ENCODE measurements around the gene CERCAM.
A peak's percentile ranks its signal among the peaks of the same experiment; 100 is the strongest.

CERCAM gene

DNA sequence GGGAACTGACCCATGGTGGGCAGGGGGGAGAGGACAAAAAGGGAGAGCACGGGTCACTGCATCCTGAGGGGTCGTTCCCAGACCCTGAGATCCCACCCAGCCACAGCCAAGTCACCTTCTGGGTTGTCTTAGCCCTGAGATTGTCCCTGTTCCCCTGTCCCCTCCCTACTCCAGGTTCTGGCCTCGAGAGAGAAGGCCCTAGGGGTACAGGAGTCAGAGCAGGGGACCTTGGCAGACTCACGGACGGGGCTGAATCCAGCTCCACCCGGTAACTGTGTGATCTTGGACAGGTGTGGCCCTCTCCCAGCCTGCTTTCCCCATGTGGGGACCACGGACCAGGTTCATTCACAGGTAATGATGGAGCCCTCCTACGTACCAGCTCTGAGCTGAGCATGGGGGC, 11.2 kb upstream of the CERCAM start:
- H3K4me2 ChIP-seq (ENCODE audit: low read depth, low read length): no peak overlapping the region

DNA sequence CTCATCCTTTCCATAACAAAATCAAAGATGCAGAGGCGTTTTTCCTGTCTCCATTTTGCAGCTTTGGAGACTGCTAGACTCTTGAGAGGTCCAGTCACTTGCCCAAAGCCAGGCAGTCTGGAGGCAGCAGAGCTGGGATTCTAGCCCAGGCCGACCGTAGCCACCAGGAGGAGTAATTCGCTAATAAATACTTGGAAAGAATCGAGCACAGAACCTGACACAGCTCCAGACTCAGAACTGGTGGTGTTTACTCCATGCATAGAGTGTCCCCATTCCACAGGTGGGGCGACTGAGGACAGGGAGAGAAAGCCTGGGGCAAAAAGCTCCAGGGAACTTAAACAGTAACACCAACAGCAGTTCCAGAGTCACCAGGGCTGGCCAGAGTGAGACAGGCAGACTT, 10.7 kb upstream of the CERCAM start:
- Histone ChIP-seq H3K9ac (ENCODE audit: low read length) (no peak overlapping the region), H3K4me3 (ENCODE audit: low read length) (no peak overlapping the region), H3K27me3 (replicated peaks; ENCODE audit: insufficient read depth, low read length) (peaks cover 10% of the 10 kb centered on the region), H3K4me1 (ENCODE audit: low read length) (no peaks in the 10 kb centered on the region; the same call in 1 of the 2 replicates), H3K27ac (ENCODE audit: low read length) (no peak overlapping the region), H3K4me2 (ENCODE audit: low read depth, low read length) (no peak overlapping the region), H2AFZ (ENCODE audit: low read length) (no peak overlapping the region), H3K36me3 (replicated peaks; ENCODE audit: insufficient read depth, low read length) (no peaks in the 10 kb centered on the region), H3K9me2 (replicated peaks; ENCODE audit: insufficient read depth, low read length) (no peaks in the 10 kb centered on the region), H3K9me3 (replicated peaks; ENCODE audit: insufficient read depth, low read length) (no peaks in the 10 kb centered on the region), H4K20me1 (ENCODE audit: insufficient read depth, low read length) (no peaks in the 10 kb centered on the region), H3F3A (ENCODE audit: insufficient read depth, low read length) (no peaks in the 10 kb centered on the region), H3K79me2 (ENCODE audit: low read length) (no peaks in the 10 kb centered on the region)
- TF ChIP-seq CTCF (IDR thresholded peaks at IDR 0.05; ENCODE audit: low read length) (peak; percentile 18; the same call in 1 of the 2 replicates), EZH2phosphoT487 (IDR thresholded peaks at IDR 0.05; ENCODE audit: low read length) (no peak)
- no peak for DNase-seq

More for the DNA sequence above, 11.2 kb upstream of the CERCAM start:
- Histone ChIP-seq H3F3A (ENCODE audit: insufficient read depth, low read length) (no peaks in the 10 kb centered on the region), H3K9ac (ENCODE audit: low read length) (no peak overlapping the region), H3K79me2 (ENCODE audit: low read length) (no peaks in the 10 kb centered on the region), H3K9me2 (replicated peaks; ENCODE audit: insufficient read depth, low read length) (no peaks in the 10 kb centered on the region), H3K4me3 (ENCODE audit: low read length) (no peak overlapping the region), H3K27me3 (replicated peaks; ENCODE audit: insufficient read depth, low read length) (peaks cover 10% of the 10 kb centered on the region), H2AFZ (ENCODE audit: low read length) (no peak overlapping the region), H3K27ac (ENCODE audit: low read length) (no peak overlapping the region), H4K20me1 (ENCODE audit: insufficient read depth, low read length) (no peaks in the 10 kb centered on the region), H3K9me3 (replicated peaks; ENCODE audit: insufficient read depth, low read length) (no peaks in the 10 kb centered on the region), H3K4me1 (ENCODE audit: low read length) (no peaks in the 10 kb centered on the region; the same call in 1 of the 2 replicates), H3K36me3 (replicated peaks; ENCODE audit: insufficient read depth, low read length) (no peaks in the 10 kb centered on the region)
- DNase-seq: no peak
- TF ChIP-seq EZH2 (optimal IDR thresholded peaks at IDR 0.05; ENCODE audit: low read depth, low read length): no peak
- TF ChIP-seq CTCF (IDR thresholded peaks at IDR 0.05; ENCODE audit: low read length): no peak
- no peak for TF ChIP-seq EZH2phosphoT487 (IDR thresholded peaks at IDR 0.05; ENCODE audit: low read length)

DNA sequence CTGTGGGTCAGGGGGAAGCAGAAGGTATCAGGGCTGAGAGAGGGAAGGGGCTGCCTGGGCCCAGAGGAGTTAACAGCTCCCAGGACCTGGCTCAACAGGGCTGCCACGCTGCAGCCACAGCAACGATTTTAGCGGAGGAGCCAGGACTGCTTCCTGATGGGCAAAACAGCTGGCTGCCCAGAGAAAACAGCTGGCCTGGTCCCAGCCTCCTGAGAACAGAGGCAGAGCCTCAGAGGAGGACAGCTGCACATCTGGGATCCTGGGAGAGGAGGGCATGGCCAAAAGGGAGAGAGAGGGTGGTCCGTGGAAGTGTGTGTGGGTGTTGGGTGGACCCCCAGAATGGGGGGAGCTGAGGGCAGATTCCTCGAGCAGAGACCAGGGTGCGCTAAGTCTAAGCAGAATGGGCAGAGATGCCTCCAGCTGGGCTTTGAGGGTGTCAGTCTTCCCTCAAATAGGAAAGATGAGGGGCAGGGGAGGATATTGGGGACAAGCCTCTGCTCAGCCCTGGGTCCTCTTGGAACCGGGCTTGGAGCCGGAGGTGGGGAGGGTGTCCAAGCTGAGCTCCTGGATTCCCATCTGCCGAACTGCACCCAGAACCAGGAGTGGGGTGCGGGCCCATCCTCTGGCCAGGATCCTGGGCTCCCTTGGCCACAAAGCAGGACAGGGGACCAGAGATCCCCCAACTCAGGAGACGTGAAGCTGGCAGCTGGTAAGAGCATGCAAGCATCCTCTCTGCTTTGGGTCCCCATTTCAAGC, 9.1 kb upstream of the CERCAM start:
- Histone ChIP-seq H3F3A (ENCODE audit: insufficient read depth, low read length) (no peaks in the 10 kb centered on the region), H2AFZ (ENCODE audit: low read length) (no peak overlapping the region), H3K9me3 (replicated peaks; ENCODE audit: insufficient read depth, low read length) (no peaks in the 10 kb centered on the region), H3K4me2 (ENCODE audit: low read depth, low read length) (no peak overlapping the region), H3K9me2 (replicated peaks; ENCODE audit: insufficient read depth, low read length) (no peaks in the 10 kb centered on the region), H3K9ac (ENCODE audit: low read length) (no peak overlapping the region), H4K20me1 (ENCODE audit: insufficient read depth, low read length) (no peaks in the 10 kb centered on the region), H3K4me1 (ENCODE audit: low read length) (no peaks in the 10 kb centered on the region; the same call in 1 of the 2 replicates), H3K79me2 (ENCODE audit: low read length) (no peaks in the 10 kb centered on the region), H3K4me3 (ENCODE audit: low read length) (no peak overlapping the region), H3K27ac (ENCODE audit: low read length) (no peak overlapping the region), H3K27me3 (replicated peaks; ENCODE audit: insufficient read depth, low read length) (peaks cover 10% of the 10 kb centered on the region; the same call in 1 of the 2 replicates), H3K36me3 (replicated peaks; ENCODE audit: insufficient read depth, low read length) (no peaks in the 10 kb centered on the region)
- TF ChIP-seq CTCF (IDR thresholded peaks at IDR 0.05; ENCODE audit: low read length) (no peak), EZH2phosphoT487 (IDR thresholded peaks at IDR 0.05; ENCODE audit: low read length) (no peak), EZH2 (optimal IDR thresholded peaks at IDR 0.05; ENCODE audit: low read depth, low read length) (no peak)
- DNase-seq: no peak

Data from MM.1S (cell line).